ENCODE data around the gene GLDN. TPM values are rescaled to one million over a fixed set of nuclear protein-coding genes. Genes with fewer than 3 reads are reported as not detected.

GLDN gene
- total and polyA plus RNA-seq, 4 experiments from 2014 or later = not detected

GRCh38 chr15:51310064-51310463, 31.4 kb upstream of the GLDN start:
- H3K4me1 ChIP-seq (ENCODE audit: insufficient read depth, low read length) = no peaks in the 10 kb centered on the region
- ChIA-PET CTCF (ENCODE audit: partially characterized antibody) (no interaction called here), POLR2A (ENCODE audit: partially characterized antibody) (no interaction called here)
- Mint-ChIP-seq H3K27ac (no peak overlapping the region), H3K4me3 (no peak overlapping the region), H3K4me1 (peaks cover 0 to 2% (median 0%) of the 10 kb centered on the region in 4 donors), H3K9me3 (peaks cover 0 to 5% (median 0%) of the 10 kb centered on the region in 8 donors), H3K36me3 (no peaks in the 10 kb centered on the region), H3K27me3 (peaks cover 0 to 2% of the 10 kb centered on the region in 2 donors)
- H3K9me3 ChIP-seq (ENCODE audit: control insufficient read depth in 1 of 2, low read length in 2 of 2) = no peaks in the 10 kb centered on the region
- H3K27ac ChIP-seq (ENCODE audit: low read depth, low read length) = no peak overlapping the region
- no peak for DNase-seq
- no peaks in the 10 kb centered on the region for H3K36me3 ChIP-seq (ENCODE audit: insufficient read depth, low read length)
- H3K4me3 ChIP-seq (ENCODE audit: low read length in 2 of 2) = no peak overlapping the region
- intact Hi-C loops (cut with micrococcal nuclease) = no loop called here
- no peaks in the 10 kb centered on the region for H3K27me3 ChIP-seq (ENCODE audit: insufficient read depth, low read length)

GRCh38 chr15:51311510-51311909, 29.9 kb upstream of the GLDN start:
- Mint-ChIP-seq H3K4me1 (peaks cover 0 to 2% (median 0%) of the 10 kb centered on the region in 4 donors), H3K4me3 (no peak overlapping the region), H3K36me3 (no peaks in the 10 kb centered on the region), H3K27ac (no peak overlapping the region), H3K27me3 (peaks cover 0 to 2% of the 10 kb centered on the region in 2 donors), H3K9me3 (peaks cover 0 to 5% (median 0%) of the 10 kb centered on the region in 8 donors)
- Histone ChIP-seq H3K27ac (ENCODE audit: low read depth, low read length) (no peak overlapping the region), H3K4me3 (ENCODE audit: low read length in 2 of 2) (no peak overlapping the region), H3K27me3 (ENCODE audit: insufficient read depth, low read length) (no peaks in the 10 kb centered on the region), H3K4me1 (ENCODE audit: insufficient read depth, low read length) (no peaks in the 10 kb centered on the region), H3K36me3 (ENCODE audit: insufficient read depth, low read length) (no peaks in the 10 kb centered on the region), H3K9me3 (ENCODE audit: control insufficient read depth in 1 of 2, low read length in 2 of 2) (no peaks in the 10 kb centered on the region)
- CTCF ChIA-PET (ENCODE audit: partially characterized antibody) = no interaction called here
- intact Hi-C loops (cut with micrococcal nuclease) = no loop called here
- POLR2A ChIA-PET (ENCODE audit: partially characterized antibody) = no interaction called here
- no peak for DNase-seq

DNA sequence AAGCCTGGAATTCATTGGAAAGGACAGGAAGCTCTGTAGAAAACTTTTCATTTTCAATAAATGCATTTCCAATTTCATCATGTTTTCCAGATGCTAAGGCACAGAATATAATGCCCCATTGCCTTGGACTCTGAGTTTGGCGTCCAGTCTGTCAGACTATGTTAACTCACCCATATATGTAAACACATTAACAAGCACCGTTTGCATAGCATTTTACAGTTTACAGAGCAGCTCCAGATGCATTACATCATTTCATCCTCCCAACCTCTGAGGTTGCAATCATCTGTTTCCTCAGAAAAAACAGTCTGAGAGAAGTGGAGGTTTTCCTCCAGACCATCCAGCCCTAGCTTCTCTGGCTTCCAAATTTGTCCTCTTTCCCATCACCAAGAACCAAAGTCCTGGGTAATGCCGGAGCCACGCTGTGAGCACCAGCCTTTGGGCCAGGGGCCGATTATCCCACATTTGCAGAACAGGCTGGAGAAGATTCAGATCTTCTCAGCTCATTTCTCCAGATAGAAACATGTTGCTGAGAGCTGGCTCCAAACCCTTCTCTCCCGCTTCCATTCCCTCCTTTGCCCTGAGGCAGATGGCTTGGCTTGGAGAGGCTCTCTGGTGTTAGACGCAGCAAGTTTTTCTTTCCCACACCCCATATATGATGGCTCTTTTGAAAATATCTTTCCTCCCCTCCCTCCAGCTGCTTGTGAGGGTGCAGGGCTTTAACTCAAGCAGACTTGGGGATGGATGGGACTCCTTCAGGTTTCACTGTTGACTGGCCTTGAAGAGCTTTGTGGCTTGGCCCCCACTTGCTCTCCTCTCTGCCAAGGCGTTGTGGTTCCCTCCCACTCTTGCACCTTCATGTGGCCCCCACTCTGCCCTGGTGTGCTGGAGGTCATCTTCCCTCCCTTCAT, 29.0 kb upstream of the GLDN start:
- Histone ChIP-seq H3K9me3 (ENCODE audit: control insufficient read depth in 1 of 2, low read length in 2 of 2) (no peaks in the 10 kb centered on the region), H3K36me3 (ENCODE audit: insufficient read depth, low read length) (no peaks in the 10 kb centered on the region), H3K4me1 (ENCODE audit: insufficient read depth, low read length) (no peaks in the 10 kb centered on the region), H3K27ac (ENCODE audit: low read depth, low read length) (no peak overlapping the region), H3K27me3 (ENCODE audit: insufficient read depth, low read length) (no peaks in the 10 kb centered on the region), H3K4me3 (ENCODE audit: low read length in 2 of 2) (no peak overlapping the region)
- H3K27ac Mint-ChIP-seq = no peak overlapping the region
- ChIA-PET POLR2A (ENCODE audit: partially characterized antibody) (no interaction called here), CTCF (ENCODE audit: partially characterized antibody) (no interaction called here)
- H3K27me3 Mint-ChIP-seq = no peaks in the 10 kb centered on the region
- DNase-seq = no peak
- H3K9me3 Mint-ChIP-seq = peaks cover 0 to 2% (median 0%) of the 10 kb centered on the region in 8 donors
- H3K36me3 Mint-ChIP-seq = no peaks in the 10 kb centered on the region
- intact Hi-C loops (cut with micrococcal nuclease) = no loop called here
- no peak overlapping the region for H3K4me3 Mint-ChIP-seq
- H3K4me1 Mint-ChIP-seq = peaks cover 0 to 2% (median 0%) of the 10 kb centered on the region in 4 donors

- H3K4me1 Mint-ChIP-seq = no peaks in the 10 kb centered on the region
- ChIA-PET POLR2A (ENCODE audit: partially characterized antibody) (no interaction called here), CTCF (ENCODE audit: partially characterized antibody) (no interaction called here)
- peaks cover 0 to 2% (median 0%) of the 10 kb centered on the region in 8 donors for H3K9me3 Mint-ChIP-seq
- Histone ChIP-seq H3K4me1 (ENCODE audit: insufficient read depth, low read length) (no peaks in the 10 kb centered on the region), H3K27me3 (ENCODE audit: insufficient read depth, low read length) (no peaks in the 10 kb centered on the region), H3K9me3 (ENCODE audit: control insufficient read depth in 1 of 2, low read length in 2 of 2) (no peaks in the 10 kb centered on the region), H3K4me3 (ENCODE audit: low read length in 2 of 2) (no peak overlapping the region), H3K27ac (ENCODE audit: low read depth, low read length) (no peak overlapping the region), H3K36me3 (ENCODE audit: insufficient read depth, low read length) (no peaks in the 10 kb centered on the region)
- no peaks in the 10 kb centered on the region for H3K27me3 Mint-ChIP-seq
- H3K36me3 Mint-ChIP-seq = no peaks in the 10 kb centered on the region
- intact Hi-C loops (cut with micrococcal nuclease) = no loop called here
- no peak overlapping the region for H3K4me3 Mint-ChIP-seq
- no peak overlapping the region for H3K27ac Mint-ChIP-seq
- no peak for DNase-seq
Measured at GRCh38 chr15:51313074-51313393, 28.4 kb upstream of the GLDN start.

GRCh38 chr15:51313644-51314280, 27.7 kb upstream of the GLDN start:
- H3K27me3 Mint-ChIP-seq = no peaks in the 10 kb centered on the region
- intact Hi-C loops (cut with micrococcal nuclease) = no loop called here
- no peaks in the 10 kb centered on the region for H3K4me1 ChIP-seq (ENCODE audit: insufficient read depth, low read length)
- H3K4me1 Mint-ChIP-seq = no peaks in the 10 kb centered on the region
- ChIA-PET CTCF (ENCODE audit: partially characterized antibody) (no interaction called here), POLR2A (ENCODE audit: partially characterized antibody) (no interaction called here)
- no peak overlapping the region for H3K4me3 Mint-ChIP-seq
- no peak overlapping the region for H3K4me3 ChIP-seq (ENCODE audit: low read length in 2 of 2)
- H3K36me3 ChIP-seq (ENCODE audit: insufficient read depth, low read length) = no peaks in the 10 kb centered on the region
- DNase-seq = no peak
- no peaks in the 10 kb centered on the region for H3K36me3 Mint-ChIP-seq
- no peak overlapping the region for H3K27ac Mint-ChIP-seq
- peaks cover 0 to 2% (median 0%) of the 10 kb centered on the region in 8 donors for H3K9me3 Mint-ChIP-seq
- H3K27me3 ChIP-seq (ENCODE audit: insufficient read depth, low read length) = no peaks in the 10 kb centered on the region
- H3K27ac ChIP-seq (ENCODE audit: low read depth, low read length) = no peak overlapping the region
- no peaks in the 10 kb centered on the region for H3K9me3 ChIP-seq (ENCODE audit: control insufficient read depth in 1 of 2, low read length in 2 of 2)

- DNase-seq = no peak
- Mint-ChIP-seq H3K4me3 (no peak overlapping the region), H3K36me3 (no peaks in the 10 kb centered on the region), H3K27me3 (peaks cover 0 to 2% of the 10 kb centered on the region in 2 donors), H3K9me3 (peaks cover 0 to 2% (median 0%) of the 10 kb centered on the region in 8 donors), H3K27ac (no peak overlapping the region), H3K4me1 (no peaks in the 10 kb centered on the region)
- Histone ChIP-seq H3K4me1 (ENCODE audit: insufficient read depth, low read length) (no peaks in the 10 kb centered on the region), H3K4me3 (ENCODE audit: low read length in 2 of 2) (no peak overlapping the region), H3K27ac (ENCODE audit: low read depth, low read length) (no peak overlapping the region), H3K36me3 (ENCODE audit: insufficient read depth, low read length) (no peaks in the 10 kb centered on the region), H3K9me3 (ENCODE audit: control insufficient read depth in 1 of 2, low read length in 2 of 2) (no peaks in the 10 kb centered on the region), H3K27me3 (ENCODE audit: insufficient read depth, low read length) (no peaks in the 10 kb centered on the region)
- ChIA-PET POLR2A (ENCODE audit: partially characterized antibody) (no interaction called here), CTCF (ENCODE audit: partially characterized antibody) (no interaction called here)
- intact Hi-C loops (cut with micrococcal nuclease) = no loop called here
Measured at GRCh38 chr15:51314391-51315337, 26.8 kb upstream of the GLDN start.

- no peak for DNase-seq
- Mint-ChIP-seq H3K27ac (no peak overlapping the region), H3K4me1 (no peaks in the 10 kb centered on the region), H3K9me3 (no peaks in the 10 kb centered on the region), H3K36me3 (no peaks in the 10 kb centered on the region), H3K4me3 (no peak overlapping the region), H3K27me3 (peaks cover 0 to 2% of the 10 kb centered on the region in 2 donors)
- POLR2A ChIA-PET (ENCODE audit: partially characterized antibody) = no interaction called here
- Histone ChIP-seq H3K36me3 (ENCODE audit: insufficient read depth, low read length) (no peaks in the 10 kb centered on the region), H3K4me1 (ENCODE audit: insufficient read depth, low read length) (no peaks in the 10 kb centered on the region), H3K4me3 (ENCODE audit: low read length in 2 of 2) (no peak overlapping the region), H3K27me3 (ENCODE audit: insufficient read depth, low read length) (no peaks in the 10 kb centered on the region), H3K27ac (ENCODE audit: low read depth, low read length) (no peak overlapping the region), H3K9me3 (ENCODE audit: control insufficient read depth in 1 of 2, low read length in 2 of 2) (no peaks in the 10 kb centered on the region)
- intact Hi-C loops (cut with micrococcal nuclease) = no loop called here
- CTCF ChIA-PET (ENCODE audit: partially characterized antibody) = no interaction called here
Measured at GRCh38 chr15:51315726-51316125, 25.7 kb upstream of the GLDN start.
